Prostate gland (tissue), 2 donors: ENCODE measurements around the gene IFT43.

Experiments used
- CTCF ChIP-seq, 4 experiments: fragments of 200-600 bp in 2 of 4; fragments of 450-650 bp in 2 of 4; sonication (generic) in 2 of 4; IDR thresholded peaks; 1 replicate in 3 of 4; 2 replicates in 1 of 4; pipeline ENCODE4 v1.5.1; 2016 to 2019; ENCODE audit warnings: antibody characterized with exemption in 4 of 4, mild to moderate bottlenecking in 2 of 4, moderate library complexity in 2 of 4
- POLR2A ChIP-seq: fragments of 450-650 bp; IDR thresholded peaks from one replicate; pipeline ENCODE4 v1.6.1; 2016; ENCODE audit warnings: antibody characterized with exemption, mild to moderate bottlenecking
- POLR2AphosphoS5 ChIP-seq: sonication (generic); formaldehyde crosslinking; IDR thresholded peaks from one replicate; pipeline ENCODE4 v1.6.1; 2017; ENCODE audit warnings: antibody characterized with exemption

DNA sequence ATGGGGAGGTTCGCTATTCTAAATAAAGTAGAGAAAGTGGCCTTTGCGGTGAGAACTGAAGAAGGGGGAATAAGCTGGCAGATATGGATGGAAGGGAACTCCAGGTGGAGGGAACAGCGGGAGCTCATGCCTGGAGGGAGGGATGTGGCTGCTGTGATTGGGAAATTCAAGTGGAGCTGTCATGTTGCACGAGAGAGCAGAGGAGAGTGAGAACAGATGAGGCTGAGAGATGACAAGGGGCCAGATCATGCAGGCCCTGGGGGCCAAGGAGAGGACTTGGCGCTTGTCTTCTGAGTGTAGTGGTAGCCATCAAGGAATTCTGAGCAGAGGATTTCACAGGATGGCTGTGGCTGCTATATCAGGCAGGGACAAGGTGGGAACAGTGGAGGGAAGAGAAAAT, 38.8 kb upstream of the IFT43 start:
- TF ChIP-seq POLR2AphosphoS5 (no peak), CTCF (IDR thresholded peaks at IDR 0.05) (no peak), POLR2A (no peak)
